ENCODE measurements around the gene CCNB3. TPM values are rescaled to one million over a fixed set of nuclear protein-coding genes. Genes with fewer than 3 reads are reported as not detected.
A peak's percentile ranks its signal among the peaks of the same experiment; 100 is the strongest.

The CCNB3 gene
- total and polyA plus RNA-seq, 8 donors: 0.51 to 0.85 (median 0.65) TPM

DNA sequence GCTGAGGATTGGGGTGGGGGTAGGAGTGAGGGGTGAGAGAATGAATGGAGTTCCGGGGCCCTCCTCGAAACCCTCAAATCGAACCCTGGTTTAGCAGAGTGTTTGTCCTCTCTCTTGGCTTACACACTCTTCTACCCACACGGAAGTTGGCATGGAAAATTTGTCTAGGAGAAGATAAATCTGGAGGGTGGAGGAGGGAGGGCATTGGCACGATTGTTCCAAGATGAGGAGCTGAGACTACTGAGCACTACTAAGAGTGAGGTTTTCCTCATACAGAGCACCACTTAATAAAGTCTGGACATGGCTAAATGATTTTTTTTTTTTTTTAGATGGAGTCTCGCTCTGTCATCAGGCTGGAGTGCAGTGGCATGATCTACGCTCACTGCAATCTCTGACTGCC, 37.2 kb upstream of the CCNB3 start:
- Histone ChIP-seq H3K9me3 (no peaks in the 10 kb centered on the region), H3K27me3 (no peaks in the 10 kb centered on the region), H3K27ac (no peak overlapping the region), H3K36me3 (no peaks in the 10 kb centered on the region), H3K4me3 (no peak overlapping the region), H3K4me1 (no peaks in the 10 kb centered on the region)
- DNase-seq: no peak
- TF ChIP-seq, protein P1, sequence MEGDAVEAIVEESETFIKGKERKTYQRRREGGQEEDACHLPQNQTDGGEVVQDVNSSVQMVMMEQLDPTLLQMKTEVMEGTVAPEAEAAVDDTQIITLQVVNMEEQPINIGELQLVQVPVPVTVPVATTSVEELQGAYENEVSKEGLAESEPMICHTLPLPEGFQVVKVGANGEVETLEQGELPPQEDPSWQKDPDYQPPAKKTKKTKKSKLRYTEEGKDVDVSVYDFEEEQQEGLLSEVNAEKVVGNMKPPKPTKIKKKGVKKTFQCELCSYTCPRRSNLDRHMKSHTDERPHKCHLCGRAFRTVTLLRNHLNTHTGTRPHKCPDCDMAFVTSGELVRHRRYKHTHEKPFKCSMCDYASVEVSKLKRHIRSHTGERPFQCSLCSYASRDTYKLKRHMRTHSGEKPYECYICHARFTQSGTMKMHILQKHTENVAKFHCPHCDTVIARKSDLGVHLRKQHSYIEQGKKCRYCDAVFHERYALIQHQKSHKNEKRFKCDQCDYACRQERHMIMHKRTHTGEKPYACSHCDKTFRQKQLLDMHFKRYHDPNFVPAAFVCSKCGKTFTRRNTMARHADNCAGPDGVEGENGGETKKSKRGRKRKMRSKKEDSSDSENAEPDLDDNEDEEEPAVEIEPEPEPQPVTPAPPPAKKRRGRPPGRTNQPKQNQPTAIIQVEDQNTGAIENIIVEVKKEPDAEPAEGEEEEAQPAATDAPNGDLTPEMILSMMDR (IDR thresholded peaks at IDR 0.05): no peak
- intact Hi-C loops (cut with DNase I): no loop called here
- peak; percentile 66 for ATAC-seq

DNA sequence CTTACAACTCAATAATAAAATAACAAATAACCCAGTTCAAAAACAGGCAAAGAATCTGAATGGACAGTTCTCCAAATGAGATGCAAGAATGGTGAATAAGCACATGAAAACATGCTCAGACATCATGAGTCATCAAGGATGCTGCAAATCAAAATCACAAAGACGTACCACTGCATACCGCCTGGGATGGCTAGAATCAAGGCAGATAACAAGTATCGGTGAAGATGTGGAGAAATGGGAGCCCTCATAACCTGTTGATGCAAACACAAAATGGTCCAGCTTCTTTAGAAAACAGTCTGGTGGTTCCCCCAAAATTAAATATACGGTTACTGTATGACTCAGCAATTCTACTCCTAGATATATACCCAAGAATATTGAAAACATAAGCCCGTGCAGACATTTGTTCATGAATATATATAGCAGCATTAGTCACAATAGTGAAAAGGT, 36.3 kb upstream of the CCNB3 start:
- ATAC-seq (no peak), DNase-seq (no peak)
- Histone ChIP-seq H3K4me1 (no peaks in the 10 kb centered on the region), H3K9me3 (no peaks in the 10 kb centered on the region), H3K4me3 (no peak overlapping the region), H3K36me3 (no peaks in the 10 kb centered on the region), H3K27ac (no peak overlapping the region), H3K27me3 (no peaks in the 10 kb centered on the region)
- TF ChIP-seq, protein P1 (IDR thresholded peaks at IDR 0.05): no peak
- intact Hi-C loops (cut with DNase I): no loop called here

DNA sequence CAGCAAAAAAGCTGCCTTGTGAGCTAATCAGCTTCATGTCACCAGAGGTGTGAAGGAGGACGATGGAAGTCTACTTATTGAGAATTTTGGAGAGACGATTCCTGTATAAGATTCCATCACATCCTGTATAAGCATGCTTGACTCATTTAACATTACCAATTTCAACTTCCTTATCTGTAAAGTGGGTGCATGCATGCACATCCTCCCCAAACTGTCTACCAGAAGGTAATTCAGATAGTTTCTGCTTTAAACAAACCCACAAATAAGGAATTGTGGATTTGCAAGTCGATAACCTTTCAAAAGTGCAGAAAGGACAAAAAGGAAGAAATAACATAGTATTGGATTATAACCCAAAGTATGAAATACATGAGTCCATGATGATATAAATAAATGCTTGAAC, 34.8 kb upstream of the CCNB3 start:
- DNase-seq: no peak
- Histone ChIP-seq H3K9me3 (no peaks in the 10 kb centered on the region), H3K36me3 (no peaks in the 10 kb centered on the region), H3K27ac (no peak overlapping the region), H3K4me3 (no peak overlapping the region), H3K27me3 (no peaks in the 10 kb centered on the region), H3K4me1 (no peaks in the 10 kb centered on the region)
- intact Hi-C loops (cut with DNase I): no loop called here
- TF ChIP-seq, protein P1 (IDR thresholded peaks at IDR 0.05): no peak
- ATAC-seq: no peak

DNA sequence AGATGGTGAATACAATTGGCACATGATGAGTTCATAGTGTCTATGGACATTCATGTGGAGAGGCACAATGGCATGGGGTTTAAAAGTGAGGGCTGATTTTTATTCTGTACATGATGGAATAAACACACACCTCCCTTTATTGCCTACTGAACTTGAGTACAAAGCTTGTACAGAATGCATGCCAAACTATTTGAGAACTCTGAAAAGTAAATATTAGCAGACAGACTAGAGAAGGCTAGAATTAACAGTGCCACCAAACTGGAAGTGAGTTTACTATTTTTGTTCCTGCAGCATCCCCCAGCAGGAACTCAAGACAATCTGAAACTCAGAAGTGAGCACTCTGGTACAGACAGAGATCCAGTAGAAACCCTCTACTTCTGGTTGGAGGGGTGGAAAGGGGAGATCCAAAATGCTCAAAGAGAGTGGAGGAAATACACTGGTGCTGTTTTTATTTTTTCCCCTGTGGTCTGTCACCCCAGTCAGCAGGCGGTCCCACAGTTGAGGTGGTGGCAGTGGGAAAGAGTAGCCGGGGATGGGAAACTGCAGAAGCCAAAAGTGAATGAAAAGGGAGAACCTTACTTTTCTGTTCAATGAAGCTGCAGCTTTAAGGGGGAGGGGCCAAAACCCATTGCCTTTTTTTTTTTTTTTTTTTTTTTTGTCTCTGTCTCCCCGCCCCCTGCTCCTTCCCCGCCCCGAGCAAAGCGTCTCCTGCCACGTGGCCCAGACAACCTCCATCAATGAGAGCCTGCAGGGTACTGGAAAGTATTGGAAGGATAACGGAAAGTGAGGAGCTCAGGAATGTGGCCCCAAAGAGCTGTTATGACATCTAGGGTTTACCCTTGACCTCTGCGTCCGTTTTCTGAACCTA, 24.3 kb upstream of the CCNB3 start:
- Histone ChIP-seq H3K4me3 (no peak overlapping the region), H3K4me1 (no peaks in the 10 kb centered on the region), H3K27ac (no peak overlapping the region), H3K36me3 (no peaks in the 10 kb centered on the region), H3K9me3 (no peaks in the 10 kb centered on the region), H3K27me3 (no peaks in the 10 kb centered on the region)
- DNase-seq (no peak), ATAC-seq (peak; percentile 74)
- TF ChIP-seq, protein P1 (IDR thresholded peaks at IDR 0.05): no peak
- intact Hi-C loops (cut with DNase I): no loop called here

DNA sequence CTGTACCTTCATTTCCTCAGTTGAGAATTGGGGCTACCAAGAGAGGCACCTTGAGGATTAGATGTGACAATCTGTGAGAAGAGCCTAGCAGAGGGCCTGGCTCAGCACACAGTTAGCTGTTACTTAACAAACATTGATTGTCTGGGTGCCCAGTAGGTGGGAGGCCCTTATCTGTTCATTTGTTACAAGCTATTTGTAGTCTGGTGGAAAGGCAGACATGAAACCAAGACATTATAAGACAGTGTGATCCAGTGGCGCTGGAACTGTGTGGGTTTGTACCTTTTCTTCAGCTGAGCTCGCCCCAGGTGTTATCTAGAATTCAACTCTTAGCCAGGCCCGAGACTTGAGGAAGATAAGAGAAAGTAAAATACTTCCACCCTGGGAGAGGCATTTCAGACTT, 20.7 kb upstream of the CCNB3 start:
- no peak for ATAC-seq
- H3K27me3 ChIP-seq: no peaks in the 10 kb centered on the region
- no peak overlapping the region for H3K4me3 ChIP-seq
- TF ChIP-seq, protein P1 (IDR thresholded peaks at IDR 0.05): no peak
- no peak overlapping the region for H3K27ac ChIP-seq
- no peak for DNase-seq
- intact Hi-C loops (cut with DNase I): no loop called here
- H3K36me3 ChIP-seq: no peaks in the 10 kb centered on the region
- no peaks in the 10 kb centered on the region for H3K9me3 ChIP-seq
- no peaks in the 10 kb centered on the region for H3K4me1 ChIP-seq

All from left lung (tissue), 10 donors.